T-cell (primary cell): ENCODE results near the gene ATXN7. TPM values are rescaled to one million over a fixed set of nuclear protein-coding genes. Genes with fewer than 3 reads are reported as not detected.
A peak's percentile ranks its signal among the peaks of the same experiment; 100 is the strongest.

ENCODE experiments used
- ATAC-seq, 4 experiments: fragments of 200-7000 bp in 3 of 4; fragments of 150-1000 bp in 1 of 4; cut with Tn5 transposase; replicated peaks in 1 of 4; 1 replicate in 3 of 4; 2 replicates in 1 of 4; pipeline ENCODE4 v1.10.0; 2021; ENCODE audit warnings: moderate library complexity in 3 of 4, mild to moderate bottlenecking in 2 of 4, moderate number of reproducible peaks in 1 of 4
- CTCF ChIA-PET, 2 donors: fragments of 300-600 bp; sonication (Branson Sonifier 250); formaldehyde crosslinking; loops; one replicate each; lab custom pipeline; 2022; ENCODE audit warnings: antibody characterized with exemption in 2 of 2; lab: Charles Lee
- POLR2A ChIA-PET, 2 donors: fragments of 300-600 bp; sonication (Branson Sonifier 250); formaldehyde crosslinking; loops; one replicate each; lab custom pipeline; 2022; ENCODE audit warnings: antibody characterized with exemption in 2 of 2; lab: Charles Lee
- DNase-seq, 35 experiments: peaks; one replicate each; pipeline versions ENCODE4 v3.0.0 to v3.0.0-alpha.2; 2013 to 2023
- H3K27ac ChIP-seq: one replicate; pipeline ENCODE4 v1.5.1; 2013; ENCODE audit warnings: low read length
- H3K27me3 ChIP-seq, 2 experiments: replicated peaks in 1 of 2; 1 replicate in 1 of 2; 2 replicates in 1 of 2; pipeline versions ENCODE4 v1.6.1 to v1.7.0; 2013; ENCODE audit warnings: low read length in 1 of 2, mixed read lengths in 1 of 2; ENCODE audit not compliant: control insufficient read depth in 2 of 2, insufficient read depth in 2 of 2; ENCODE audit errors: extremely low read depth in 1 of 2
- H3K36me3 ChIP-seq, 2 donors: 1 replicate in 1 of 2; 2 replicates in 1 of 2; pipeline versions ENCODE4 v1.6.1 to v1.7.0; 2013; ENCODE audit warnings: low read length in 1 of 2; ENCODE audit not compliant: control insufficient read depth in 2 of 2, insufficient read depth in 1 of 2; ENCODE audit errors: extremely low read depth in 1 of 2
- H3K4me1 ChIP-seq, 2 experiments: 1 replicate in 1 of 2; 2 replicates in 1 of 2; pipeline versions ENCODE4 v1.6.1 to v1.7.0; 2013; ENCODE audit warnings: low read length in 2 of 2, mixed read lengths in 1 of 2; ENCODE audit not compliant: insufficient read depth in 2 of 2, control insufficient read depth in 1 of 2; ENCODE audit errors: extremely low read depth in 1 of 2
- H3K4me3 ChIP-seq, 2 donors: 1 replicate in 1 of 2; 2 replicates in 1 of 2; pipeline versions ENCODE4 v1.5.1 to v1.7.0; 2013; ENCODE audit warnings: mild to moderate bottlenecking in 2 of 2, low read length in 1 of 2, moderate library complexity in 1 of 2; ENCODE audit not compliant: control insufficient read depth in 1 of 2; ENCODE audit errors: extremely low read depth in 1 of 2
- H3K9me3 ChIP-seq: 2 replicates; pipeline ENCODE4 v1.7.0; 2013
- H3K27ac Mint-ChIP-seq, 2 donors: one replicate each; pipeline ENCODE4 v1.8.0; 2020 to 2021; ENCODE audit warnings: mild to moderate bottlenecking in 2 of 2, mixed read lengths in 2 of 2
- H3K27me3 Mint-ChIP-seq, 2 donors: one replicate each; pipeline ENCODE4 v1.8.0; 2021 to 2022; ENCODE audit warnings: mixed read lengths in 2 of 2
- H3K36me3 Mint-ChIP-seq: one replicate; pipeline ENCODE4 v1.8.0; 2021; ENCODE audit warnings: mixed read lengths
- H3K4me1 Mint-ChIP-seq, 3 donors: one replicate each; pipeline ENCODE4 v1.8.0; 2020 to 2022; ENCODE audit warnings: mixed read lengths in 3 of 3, mild to moderate bottlenecking in 1 of 3
- H3K4me3 Mint-ChIP-seq, 3 donors: one replicate each; pipeline ENCODE4 v1.8.0; 2020 to 2022; ENCODE audit warnings: mild to moderate bottlenecking in 3 of 3, mixed read lengths in 3 of 3, moderate library complexity in 3 of 3
- H3K9me3 Mint-ChIP-seq, 3 donors: one replicate each; pipeline ENCODE4 v1.8.0; 2020 to 2022; ENCODE audit warnings: mixed read lengths in 3 of 3
- WGBS: methylation state at CpG from one replicate; pipeline ENCODE4 v1.1.5; 2013; ENCODE audit warnings: missing lambda C conversion rate; ENCODE audit not compliant: insufficient coverage; 5-methylcytosine and 5-hydroxymethylcytosine counted together
- total RNA-seq, 35 experiments: library from RNA in 6 of 35; stranded (reverse) in 6 of 35; fragments of 120-200 nt in 1 of 35; gene quantifications; one replicate each; pipeline versions ENCODE4 v1.2.1 to v1.2.4 and lab custom pipeline; 2013 to 2026

Gene ATXN7
- total RNA-seq, 5 donors from 2014 or later (not counting 1 experiment from before 2014, with no cell fraction given), result 110 to 231 (median 123) TPM

DNA sequence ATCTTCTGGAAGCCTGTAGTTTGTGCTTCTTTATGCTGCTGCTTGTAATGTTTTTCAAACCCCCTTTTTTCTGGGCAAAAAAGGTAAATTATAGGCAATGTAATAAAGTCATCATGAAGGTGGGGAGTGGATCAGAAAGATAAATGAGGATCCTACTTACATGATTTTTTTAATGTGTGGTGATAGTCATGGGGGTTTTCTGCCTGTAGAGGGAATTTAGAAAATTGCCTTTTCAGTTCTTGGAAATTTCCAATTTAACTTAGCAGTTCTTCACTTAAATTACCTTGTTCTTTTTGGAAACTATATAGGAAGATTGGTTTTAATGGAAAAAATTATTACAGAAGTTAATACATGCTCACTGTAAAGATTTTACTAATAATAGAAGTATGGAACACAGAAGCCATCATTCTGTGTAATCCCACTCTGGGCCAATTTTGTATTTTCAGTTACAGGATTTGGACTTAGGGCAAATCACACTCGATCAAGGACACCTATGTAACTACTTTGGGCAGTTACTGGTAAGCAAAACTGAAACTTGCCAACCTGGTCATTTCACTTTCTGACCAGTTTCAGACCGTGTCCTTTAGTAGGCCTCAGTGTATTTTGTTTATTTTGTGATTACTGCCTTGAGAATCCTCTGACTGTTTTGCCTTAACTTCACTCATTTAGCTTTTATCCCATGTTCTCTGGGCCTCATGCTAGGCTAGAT is 59.0 kb downstream of the ATXN7 start:
- DNase-seq (no peak), ATAC-seq (no peak)
- peaks cover 66% of the 10 kb centered on the region for H3K36me3 Mint-ChIP-seq
- H3K27me3 Mint-ChIP-seq, result no peaks in the 10 kb centered on the region
- Histone ChIP-seq H3K27ac (no peak overlapping the region), H3K36me3 (peaks cover 11 to 37% of the 10 kb centered on the region in 2 donors), H3K9me3 (no peaks in the 10 kb centered on the region), H3K27me3 (no peaks in the 10 kb centered on the region), H3K4me1 (peaks cover 0 to 3% of the 10 kb centered on the region in 2 experiments), H3K4me3 (no peak overlapping the region)
- WGBS, result 100% methylated on average over 1 of the region's 2 CpGs
- H3K9me3 Mint-ChIP-seq, result no peaks in the 10 kb centered on the region
- no peak overlapping the region for H3K27ac Mint-ChIP-seq
- H3K4me3 Mint-ChIP-seq, result no peak overlapping the region
- ChIA-PET POLR2A (no interaction called here), CTCF (no interaction called here)
- peaks cover 37 to 62% (median 53%) of the 10 kb centered on the region in 3 donors for H3K4me1 Mint-ChIP-seq

DNA sequence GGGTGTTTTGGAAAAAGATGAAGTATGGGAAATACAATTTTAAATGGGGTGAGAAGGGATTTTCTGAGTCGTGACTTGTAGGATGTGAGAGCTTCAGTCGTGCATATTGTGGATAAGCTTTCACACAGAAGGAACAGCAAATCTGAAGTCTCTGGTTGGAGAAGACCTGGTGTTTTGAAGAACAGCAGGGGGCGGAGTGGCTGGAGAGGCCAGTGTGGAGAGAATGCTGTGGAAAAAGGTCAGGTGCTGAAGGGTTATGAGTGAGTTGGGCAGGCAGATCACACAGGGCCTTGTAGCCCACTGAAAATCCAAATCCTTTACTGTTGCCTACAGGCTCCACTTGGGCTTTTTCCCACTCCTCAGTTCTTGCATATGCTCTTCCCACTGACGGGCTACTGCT is 62.6 kb downstream of the ATXN7 start:
- Histone ChIP-seq H3K27ac (no peak overlapping the region), H3K27me3 (no peaks in the 10 kb centered on the region), H3K4me1 (no peaks in the 10 kb centered on the region), H3K9me3 (no peaks in the 10 kb centered on the region), H3K4me3 (no peak overlapping the region), H3K36me3 (peaks cover 11 to 22% of the 10 kb centered on the region in 2 donors)
- Mint-ChIP-seq H3K36me3 (peaks cover 60% of the 10 kb centered on the region), H3K4me3 (no peak overlapping the region), H3K27ac (no peak overlapping the region), H3K4me1 (peaks cover 44 to 65% (median 58%) of the 10 kb centered on the region in 3 donors), H3K9me3 (no peaks in the 10 kb centered on the region), H3K27me3 (no peaks in the 10 kb centered on the region)
- ATAC-seq (no peak), DNase-seq (no peak)
- CTCF ChIA-PET, result no interaction called here
- POLR2A ChIA-PET, result no interaction called here
- WGBS, result 98% methylated on average over 4 of the region's 4 CpGs

DNA sequence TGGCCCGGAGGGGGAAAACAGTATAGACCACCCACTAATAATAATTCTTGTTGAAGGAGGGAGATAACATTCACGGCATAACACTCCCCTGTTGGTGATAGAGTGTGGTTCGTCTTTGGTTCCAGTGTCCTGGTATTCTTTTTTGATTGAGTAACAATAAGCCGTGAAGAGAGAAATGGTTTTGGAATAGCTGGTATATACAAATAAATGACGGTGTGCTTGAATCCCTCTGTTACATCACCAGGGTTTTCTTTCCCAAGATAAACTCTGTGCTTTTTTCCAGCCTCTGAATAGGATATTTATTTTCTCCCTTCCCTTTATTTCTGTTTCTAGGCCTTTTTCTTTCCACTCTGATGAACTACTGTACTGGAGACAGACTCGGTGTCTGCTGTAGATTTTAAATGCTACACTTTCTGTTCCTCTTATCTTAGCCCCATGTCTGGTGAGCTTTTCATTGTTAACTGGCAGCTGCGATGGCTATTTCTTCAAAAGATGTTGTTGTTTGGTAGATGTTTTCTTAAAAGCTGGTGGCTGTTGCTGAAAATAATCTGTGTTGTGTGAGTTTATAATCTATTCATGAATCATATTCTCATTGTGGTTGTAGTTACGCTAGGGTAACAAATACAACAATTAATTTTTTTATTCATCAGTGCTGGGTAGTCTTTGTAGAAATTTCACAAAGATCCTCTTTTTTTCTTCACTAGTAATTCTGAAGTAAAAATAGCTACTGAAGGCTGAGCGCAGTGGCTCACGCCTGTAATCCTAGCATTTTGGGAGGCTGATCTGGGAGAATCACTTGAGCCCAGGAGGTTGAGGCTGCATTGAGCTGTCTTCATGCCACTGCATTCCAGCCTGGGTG is 64.0 kb downstream of the ATXN7 start:
- Mint-ChIP-seq H3K27me3 (no peaks in the 10 kb centered on the region), H3K36me3 (peaks cover 51% of the 10 kb centered on the region), H3K4me3 (no peak overlapping the region), H3K27ac (no peak overlapping the region), H3K4me1 (peaks cover 57 to 71% (median 66%) of the 10 kb centered on the region in 3 donors), H3K9me3 (no peaks in the 10 kb centered on the region)
- H3K27ac ChIP-seq, result no peak overlapping the region
- no peak overlapping the region for H3K4me3 ChIP-seq
- ATAC-seq (no peak), DNase-seq (no peak)
- H3K27me3 ChIP-seq, result no peaks in the 10 kb centered on the region
- POLR2A ChIA-PET, result interaction anchor here in 1 of 2 donors (0.6 to 1.2 kb wide), 3 partner anchors 9 to 107 kb away, joined by 3 to 4 read pairs (median 4); no protein-coding TSS in a partner anchor
- H3K9me3 ChIP-seq, result no peaks in the 10 kb centered on the region
- H3K4me1 ChIP-seq, result peaks cover 4% of the 10 kb centered on the region in 2 experiments
- no CpG with 5 or more reads among the region's 10 CpGs for WGBS
- peaks cover 9 to 18% of the 10 kb centered on the region in 2 donors for H3K36me3 ChIP-seq
- CTCF ChIA-PET, result interaction anchor here in 1 of 2 donors (0.7 kb wide), 1 partner anchor 85 kb away, joined by 3 read pairs; no protein-coding TSS in a partner anchor

DNA sequence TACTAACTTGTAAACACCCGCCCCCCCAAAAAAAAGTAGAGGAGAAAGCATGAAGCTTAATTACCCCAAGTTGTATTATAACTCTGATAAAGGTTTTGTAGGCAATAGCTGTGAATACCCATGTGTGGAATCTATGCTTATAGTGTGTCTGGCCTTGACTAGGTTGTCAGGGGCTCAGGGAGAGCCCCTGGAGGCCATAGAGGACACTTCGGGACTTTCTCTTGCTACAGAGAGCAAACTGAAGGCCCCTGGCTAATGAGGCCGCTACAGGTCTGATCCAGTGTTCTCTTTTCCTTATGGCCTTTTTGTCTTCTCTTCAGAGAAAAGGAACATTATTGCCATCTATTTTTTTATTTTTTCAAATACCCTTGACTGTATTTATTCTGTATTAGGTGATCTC is 67.6 kb downstream of the ATXN7 start:
- DNase-seq, result no peak
- Mint-ChIP-seq H3K4me3 (no peak overlapping the region), H3K36me3 (peaks cover 22% of the 10 kb centered on the region), H3K4me1 (peaks cover 63 to 79% (median 79%) of the 10 kb centered on the region in 3 donors), H3K9me3 (no peaks in the 10 kb centered on the region), H3K27ac (no peak overlapping the region), H3K27me3 (no peaks in the 10 kb centered on the region)
- Histone ChIP-seq H3K9me3 (no peaks in the 10 kb centered on the region), H3K4me3 (no peak overlapping the region), H3K27ac (no peak overlapping the region), H3K4me1 (peaks cover 5 to 16% of the 10 kb centered on the region in 2 experiments), H3K27me3 (no peaks in the 10 kb centered on the region), H3K36me3 (peaks cover 0 to 3% of the 10 kb centered on the region in 2 donors)
- 100% methylated on average over 1 of the region's 3 CpGs for WGBS
- ChIA-PET CTCF (interaction anchor here in 1 of 2 donors (1.3 kb wide), 1 partner anchor 48 kb away, joined by 4 read pairs; no protein-coding TSS in a partner anchor), POLR2A (interaction anchor here in 1 of 2 donors (0.9 kb wide), 1 partner anchor 47 kb away, joined by 3 read pairs; no protein-coding TSS in a partner anchor)
- ATAC-seq, result no peak

DNA sequence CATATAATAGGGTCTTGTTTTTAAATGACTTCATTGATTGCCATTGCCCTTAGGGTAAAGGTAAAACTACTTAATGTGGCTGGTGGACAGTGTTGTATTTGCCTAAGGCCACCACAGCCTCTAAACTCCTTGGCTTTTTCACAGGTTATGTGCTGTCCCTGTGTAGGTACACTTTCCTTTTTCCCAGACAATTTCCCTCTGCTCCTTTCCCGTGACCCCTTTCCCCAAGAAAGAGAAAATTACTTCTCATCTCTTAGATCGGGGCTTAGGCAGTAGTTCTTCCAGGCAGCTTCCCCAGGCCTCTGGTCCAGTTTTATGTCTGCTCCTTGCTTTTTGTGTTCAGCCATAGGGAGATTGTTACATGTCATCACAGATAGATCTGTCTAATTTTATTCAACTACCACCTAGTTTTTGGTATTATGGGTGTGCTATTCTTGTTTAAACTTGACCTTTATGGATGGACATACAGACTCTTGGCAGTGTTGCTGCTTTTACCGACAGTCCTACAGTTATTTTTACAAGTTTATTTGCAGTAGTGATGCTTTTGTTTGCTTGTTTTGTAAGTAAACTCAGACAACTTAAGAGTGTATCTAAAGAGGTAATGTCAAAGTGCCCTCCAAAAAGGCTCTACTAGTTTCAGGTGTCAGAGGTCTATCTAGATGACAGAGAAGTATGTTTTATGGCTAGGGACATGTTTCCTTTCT is 69.0 kb downstream of the ATXN7 start:
- ChIA-PET CTCF (interaction anchor here in 1 of 2 donors (1.1 kb wide), 1 partner anchor 46 kb away, joined by 4 read pairs; no protein-coding TSS in a partner anchor), POLR2A (interaction anchor here in 1 of 2 donors (0.7 kb wide), 1 partner anchor 129 kb away, joined by 3 read pairs; no protein-coding TSS in a partner anchor)
- peak overlapping the region; percentile 75 for H3K27ac Mint-ChIP-seq
- H3K27me3 Mint-ChIP-seq, result no peaks in the 10 kb centered on the region
- H3K9me3 Mint-ChIP-seq, result no peaks in the 10 kb centered on the region
- Histone ChIP-seq H3K4me1 (peaks cover 8 to 16% of the 10 kb centered on the region in 2 experiments), H3K4me3 (no peak overlapping the region), H3K27ac (peak overlapping the region; percentile 17), H3K9me3 (no peaks in the 10 kb centered on the region), H3K27me3 (no peaks in the 10 kb centered on the region), H3K36me3 (no peaks in the 10 kb centered on the region)
- DNase-seq (no peak), ATAC-seq (no peak)
- H3K4me3 Mint-ChIP-seq, result no peak overlapping the region
- peaks cover 67 to 83% (median 83%) of the 10 kb centered on the region in 3 donors for H3K4me1 Mint-ChIP-seq
- 100% methylated on average over 1 of the region's 3 CpGs for WGBS
- peaks cover 9% of the 10 kb centered on the region for H3K36me3 Mint-ChIP-seq
